GM18858 (cell line): ENCODE data around the gene PIEZO1.
"Not testable (repeated sequence)": the region's sequence is repeated elsewhere in the genome, so short reads cannot be mapped to it uniquely, and the experiment has no call there.

Experiments
- ATAC-seq: cut with Tn5 transposase; IDR thresholded peaks from one replicate; pipeline ENCODE4 v1.9.1; 2021; ENCODE audit not compliant: unreplicated experiment

PIEZO1 gene

DNA sequence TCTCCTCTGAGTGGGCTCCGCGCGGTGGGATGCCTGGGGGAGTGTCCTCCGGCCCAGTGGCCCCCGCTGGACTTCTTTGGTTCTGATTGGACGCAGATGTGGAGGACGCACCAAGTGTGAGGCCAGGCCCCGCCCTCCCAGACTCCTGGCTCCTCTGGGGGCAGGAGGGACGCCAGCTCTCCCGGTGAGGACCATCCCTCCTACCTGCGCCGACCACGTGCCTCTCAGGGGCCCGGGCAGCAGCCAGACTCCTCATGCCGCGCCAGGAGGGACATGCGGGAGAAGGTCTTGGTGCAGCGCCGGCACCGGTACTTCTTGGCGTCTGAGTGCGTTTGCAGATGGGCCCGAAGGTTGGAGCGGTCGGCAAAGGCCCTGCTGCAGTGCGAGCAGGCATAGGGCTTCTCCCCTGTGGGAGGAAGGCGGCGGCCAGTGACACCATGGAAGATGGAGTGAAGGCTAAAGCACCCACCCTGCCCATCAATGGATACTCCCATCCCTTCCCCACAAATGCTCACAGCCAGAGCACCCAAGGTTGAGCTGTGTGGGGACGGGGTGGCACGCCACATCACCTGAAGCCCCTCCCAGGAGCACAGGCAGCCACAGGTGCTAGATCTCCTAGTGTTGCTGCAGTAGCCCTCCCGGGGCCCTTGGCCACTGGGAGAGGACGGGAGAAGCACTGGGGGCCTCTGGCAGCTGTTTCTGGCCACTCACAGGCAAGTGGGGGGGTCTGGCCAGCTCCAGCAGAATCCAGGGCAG is 106.6 kb downstream of the PIEZO1 start:
- no peak for ATAC-seq

DNA sequence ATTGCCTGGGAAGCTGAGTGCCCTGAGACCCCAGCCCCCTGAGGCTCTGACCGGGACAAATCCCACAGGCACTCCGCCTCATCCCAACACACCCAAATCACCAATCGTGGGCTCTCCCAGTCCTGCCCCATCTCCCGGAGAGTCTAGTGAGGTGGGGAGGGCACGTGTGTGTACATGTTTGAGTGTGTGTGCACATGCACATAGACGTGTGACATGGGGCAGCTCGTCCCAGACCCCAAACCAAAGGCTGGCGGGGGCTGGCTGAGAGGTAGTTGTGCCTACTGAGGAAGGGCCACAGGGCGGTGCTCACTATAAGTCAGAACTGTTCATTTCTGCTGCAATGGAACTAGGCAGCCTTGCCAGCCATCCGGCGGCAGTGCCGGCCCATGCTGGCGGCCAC is 107.3 kb downstream of the PIEZO1 start:
- no peak for ATAC-seq

DNA sequence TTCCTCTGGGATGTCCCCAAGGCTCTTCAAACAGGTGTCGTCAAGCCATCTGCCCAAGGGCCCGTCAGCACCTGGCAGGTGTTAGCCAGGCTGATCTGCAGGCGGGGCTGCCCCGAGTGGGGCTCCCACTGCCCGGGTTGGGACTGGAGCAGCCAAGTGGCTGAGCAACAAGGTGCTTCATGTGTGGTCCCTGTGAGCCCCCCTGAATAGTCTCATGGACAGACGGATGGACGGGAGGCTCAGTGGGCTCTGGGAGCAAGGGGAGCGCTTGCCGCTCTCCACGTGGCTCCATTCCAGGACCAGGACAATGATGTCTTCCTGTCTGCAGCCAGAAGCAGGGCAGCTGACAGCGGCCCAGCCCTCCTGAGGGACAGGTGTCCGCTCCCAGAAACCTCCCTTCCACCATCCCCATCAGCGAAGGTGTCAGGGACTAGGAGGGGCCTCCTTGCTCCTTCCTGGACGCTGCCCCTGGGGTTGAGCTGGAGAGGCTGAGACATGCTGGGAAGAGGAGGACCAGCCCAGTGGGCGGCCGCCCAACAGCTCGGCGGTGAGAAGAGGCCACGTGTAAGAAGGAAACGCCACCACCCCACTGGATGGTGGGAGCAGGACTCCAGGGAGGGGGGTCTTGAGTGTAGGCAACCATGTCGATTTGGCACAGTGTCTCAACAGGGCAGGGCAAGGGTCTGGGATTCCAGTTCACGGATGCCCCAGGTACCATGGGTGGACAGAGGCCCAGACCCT is 108.3 kb downstream of the PIEZO1 start:
- ATAC-seq: no peak

DNA sequence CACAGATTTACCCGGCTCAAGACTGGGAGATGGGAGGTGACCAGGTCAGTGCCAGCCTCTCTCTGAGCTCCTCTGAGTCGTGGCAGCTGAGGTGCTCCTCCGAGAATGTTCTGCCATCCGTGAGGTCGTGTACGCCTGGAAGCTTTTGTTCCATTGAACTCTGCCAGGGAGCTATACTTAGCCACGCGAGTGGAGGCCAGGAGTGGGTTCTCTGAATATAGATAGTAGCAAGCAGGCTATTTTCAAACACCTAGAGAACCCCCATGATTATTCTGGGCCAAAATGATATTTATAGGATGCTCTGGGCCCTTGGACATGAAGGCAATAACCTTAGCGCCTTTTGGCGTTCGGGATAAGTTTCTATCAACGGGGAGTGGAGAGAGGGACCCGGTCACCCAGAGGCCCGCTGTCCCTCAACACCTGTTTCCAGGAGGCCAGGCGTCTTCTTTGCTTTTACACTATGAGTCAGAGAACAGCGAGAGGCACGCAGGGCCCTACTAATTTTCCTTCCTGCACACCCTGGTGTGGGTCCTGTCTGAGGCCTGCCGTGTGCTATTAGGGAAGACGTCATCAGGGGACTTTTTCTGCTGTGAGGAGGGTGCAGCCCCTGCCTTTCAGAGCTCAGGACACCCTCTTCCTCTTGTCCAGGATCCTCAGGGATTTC is 111.2 kb downstream of the PIEZO1 start:
- no peak for ATAC-seq

DNA sequence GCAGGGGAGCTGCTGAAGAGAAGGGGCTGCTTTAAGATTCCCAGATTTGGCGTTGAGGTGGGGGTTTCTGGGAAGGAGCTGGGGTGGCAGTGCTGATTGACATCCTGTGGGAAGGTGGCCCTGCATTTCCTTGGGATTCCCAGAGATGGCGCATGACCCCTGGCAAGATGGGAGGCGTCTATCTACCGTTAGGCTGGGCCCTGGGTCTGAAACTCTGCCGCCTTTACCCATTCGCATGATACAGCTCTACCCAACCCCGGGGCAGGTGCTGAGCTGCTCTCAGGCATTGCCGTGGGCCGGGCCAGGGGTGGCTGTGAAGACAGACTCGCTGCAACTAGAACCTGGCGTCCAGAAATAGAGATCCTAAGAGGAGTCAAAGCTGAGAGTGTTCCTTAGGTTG is 112.2 kb downstream of the PIEZO1 start:
- no peak for ATAC-seq

DNA sequence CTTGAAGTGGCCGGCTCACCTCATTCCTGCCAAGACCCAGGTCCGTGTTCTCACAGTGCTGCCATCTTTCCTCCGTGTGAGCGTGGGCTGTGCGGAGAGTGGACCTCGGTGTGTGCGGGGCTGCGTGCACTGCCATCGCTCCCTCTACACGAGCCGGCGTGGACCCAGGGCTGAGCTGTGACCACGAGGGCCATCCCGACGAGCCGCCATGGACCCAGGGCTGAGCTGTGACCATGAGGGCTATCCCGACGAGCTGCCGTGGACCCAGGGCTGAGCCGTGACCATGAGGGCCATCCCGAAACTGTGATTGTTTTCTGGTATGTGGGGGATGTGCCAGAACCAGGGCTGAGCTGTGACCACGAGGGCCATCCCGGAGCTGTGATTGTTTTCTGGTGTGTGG is 113.2 kb downstream of the PIEZO1 start:
- no peak for ATAC-seq

DNA sequence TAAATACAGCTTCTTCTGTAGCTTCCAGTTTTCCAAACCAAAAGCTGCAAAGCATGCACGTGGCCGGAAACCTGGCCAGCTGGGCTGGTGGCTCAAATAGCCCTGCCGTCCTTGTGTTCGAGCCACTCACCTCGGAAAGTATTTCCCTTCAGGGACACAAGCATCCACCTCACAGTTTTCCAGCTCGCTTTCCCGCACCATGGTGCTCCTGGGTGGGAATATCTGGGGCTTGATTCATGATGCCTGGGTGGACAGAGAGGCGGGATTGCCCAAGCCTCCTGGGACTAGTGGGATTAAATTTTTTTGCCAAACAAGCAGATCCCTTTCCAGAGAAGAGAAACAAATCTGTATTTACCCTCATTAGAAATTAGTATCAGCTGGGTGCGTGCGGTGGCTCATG is 115.0 kb downstream of the PIEZO1 start:
- ATAC-seq: no peak

DNA sequence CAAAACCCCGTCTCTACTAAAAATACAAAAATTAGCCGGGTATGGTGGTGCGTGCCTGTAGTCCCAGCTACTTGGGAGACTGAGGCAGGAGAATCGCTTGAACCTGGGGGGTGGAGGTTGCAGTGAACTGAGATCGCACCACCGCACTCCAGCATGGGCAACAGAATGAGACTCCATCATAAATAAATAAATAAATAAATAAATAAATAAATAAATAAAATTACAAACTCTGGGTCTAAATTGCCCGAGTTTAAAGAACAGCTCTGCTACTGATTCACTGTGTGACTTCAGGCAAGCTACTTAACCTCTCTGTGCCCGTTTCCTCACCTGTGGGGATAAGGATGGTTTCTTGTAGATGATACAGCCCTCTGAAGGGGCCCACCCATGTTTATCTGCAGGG is 115.5 kb downstream of the PIEZO1 start:
- not testable (repeated sequence) for ATAC-seq

DNA sequence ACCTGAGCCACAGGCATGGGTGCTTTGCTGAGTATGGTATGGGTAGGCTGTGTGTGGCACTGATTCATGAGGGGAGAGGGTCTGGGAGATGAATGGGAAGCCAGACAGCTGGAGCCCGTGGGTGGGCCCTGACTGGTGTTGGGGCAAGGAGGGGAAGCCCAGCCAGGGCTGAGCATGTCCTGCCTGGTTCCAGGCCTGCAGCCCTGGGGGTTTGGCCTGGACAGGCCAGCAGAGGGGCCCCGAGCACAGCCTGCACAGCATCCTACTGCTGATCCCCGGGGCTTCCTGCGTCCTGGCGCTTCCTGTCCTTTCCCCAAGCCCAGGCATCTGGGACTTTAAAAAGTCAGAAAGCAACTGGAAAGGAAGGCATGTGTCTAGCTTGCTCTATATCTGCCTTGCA is 117.6 kb downstream of the PIEZO1 start:
- no peak for ATAC-seq

DNA sequence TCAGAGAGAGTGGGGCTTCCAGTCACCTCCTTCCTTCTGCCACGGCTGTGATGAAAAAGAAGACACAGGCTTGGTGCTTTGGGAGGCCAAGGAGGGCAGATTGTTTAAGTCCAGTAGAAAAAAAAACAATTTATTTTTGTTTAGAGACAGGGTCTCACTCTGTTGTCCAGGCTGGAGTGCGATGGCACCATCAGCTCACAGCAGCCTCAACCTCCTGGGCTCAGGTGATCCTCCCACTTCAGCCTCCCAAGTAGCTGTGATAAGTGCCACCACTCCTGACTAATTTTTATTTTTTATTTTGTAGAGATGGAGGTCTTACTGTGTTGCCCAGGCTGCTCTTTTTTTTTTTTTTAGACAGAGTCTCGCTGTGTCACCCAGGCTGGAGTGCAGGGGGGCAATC is 119.5 kb downstream of the PIEZO1 start:
- no peak for ATAC-seq
